Measurements from ENCODE around the gene CYP2W1.

Gene CYP2W1

GRCh38 chr7:992709-993607, 10.0 kb downstream of the CYP2W1 start (continued):
- TF ChIP-seq CTCF (tag by site-specific recombination; IDR thresholded peaks at IDR 0.05) (peak; percentile 100), ZNF664 (tag by site-specific recombination; IDR thresholded peaks at IDR 0.05) (no peak), ZFP69B (tag by site-specific recombination; IDR thresholded peaks at IDR 0.05) (peak; percentile 73; the same call in 1 of the 2 replicates), ZNF146 (tag by site-specific recombination; IDR thresholded peaks at IDR 0.05) (0 out of 2 replicates have a peak, but pooled peaks have one; percentile 5), ZNF747 (tag by site-specific recombination; IDR thresholded peaks at IDR 0.05) (no peak), PRDM10 (tag by site-specific recombination; IDR thresholded peaks at IDR 0.05) (peak; percentile 42; the same call in 1 of the 2 replicates), GLI2 (tag by site-specific recombination; IDR thresholded peaks at IDR 0.05; ENCODE audit: borderline replicate concordance, low read depth) (no peak), KLF1 (tag by site-specific recombination; IDR thresholded peaks at IDR 0.05) (peak; percentile 43; the same call in 1 of the 2 replicates), ZNF449 (tag by site-specific recombination; IDR thresholded peaks at IDR 0.05) (peak; percentile 45; the same call in 1 of the 2 replicates), ZNF341 (tag by site-specific recombination; IDR thresholded peaks at IDR 0.05; ENCODE audit: low read depth) (peak; percentile 31; the same call in 1 of the 2 replicates), EGR2 (tag by site-specific recombination; IDR thresholded peaks at IDR 0.05; ENCODE audit: low read depth) (peak; percentile 92), ZBTB21 (tag by site-specific recombination; IDR thresholded peaks at IDR 0.05) (0 out of 2 replicates have a peak, but pooled peaks have one; percentile 26), KLF17 (tag by site-specific recombination; IDR thresholded peaks at IDR 0.05) (peak; percentile 91), ZFP37 (tag by site-specific recombination; IDR thresholded peaks at IDR 0.05) (no peak), ZNF324 (tag by site-specific recombination; IDR thresholded peaks at IDR 0.05) (peak; percentile 77; the same call in 1 of the 2 replicates), ZBTB26 (tag by site-specific recombination; optimal IDR thresholded peaks at IDR 0.05) (peak; percentile 50), ZNF670 (tag by site-specific recombination; IDR thresholded peaks at IDR 0.05; ENCODE audit: low read depth) (no peak), PATZ1 (tag by site-specific recombination; IDR thresholded peaks at IDR 0.05) (peak; percentile 75), ZNF610 (tag by site-specific recombination; IDR thresholded peaks at IDR 0.05; ENCODE audit: borderline replicate concordance) (peak; percentile 83), ZNF10 (tag by site-specific recombination; IDR thresholded peaks at IDR 0.05) (no peak), SP7 (tag by site-specific recombination; IDR thresholded peaks at IDR 0.05) (peak; percentile 71), ZNF585B (tag by site-specific recombination; IDR thresholded peaks at IDR 0.05) (no peak), ZNF24 (tag by site-specific recombination; IDR thresholded peaks at IDR 0.05) (0 out of 2 replicates have a peak, but pooled peaks have one; percentile 58), ZNF624 (tag by site-specific recombination; IDR thresholded peaks at IDR 0.05) (no peak), WT1 (tag by site-specific recombination; IDR thresholded peaks at IDR 0.05) (0 out of 2 replicates have a peak, but pooled peaks have one; percentile 38), ZNF704 (tag by site-specific recombination; IDR thresholded peaks at IDR 0.05) (no peak)

All from HEK293 (cell line).